GM21528 (cell line): ENCODE measurements around the gene AAMP.
"Not testable (repeated sequence)": the region's sequence is repeated elsewhere in the genome, so short reads cannot be mapped to it uniquely, and the experiment has no call there.

ENCODE experiments used
- ATAC-seq: cut with Tn5 transposase; IDR thresholded peaks from one replicate; pipeline ENCODE4 v1.9.1; 2021; ENCODE audit warnings: mild to moderate bottlenecking, moderate library complexity; ENCODE audit not compliant: unreplicated experiment, low FRiP score

AAMP gene

GRCh38 chr2:218269900-218270720 lies at the start of gene AAMP, which contains the start of gene PNKD:
Gene AAMP, minus strand, starts transcription at chr2:218270137. Its CDS starts 51 bp downstream, at chr2:218270086.
Gene PNKD, plus strand, starts transcription at chr2:218270519. Its CDS starts 17 bp downstream, at chr2:218270536.
- ATAC-seq = peak; percentile 88

GRCh38 chr2:218318241-218318640 lies 48.3 kb upstream of the AAMP start:
- no peak for ATAC-seq

GRCh38 chr2:218317835-218318234 lies 47.9 kb upstream of the AAMP start:
- no peak for ATAC-seq

GRCh38 chr2:218317303-218317630 lies 47.3 kb upstream of the AAMP start:
- no peak for ATAC-seq

- ATAC-seq = no peak
These were observed 45.5 kb upstream of the AAMP start for GRCh38 chr2:218315397-218315796.

- not testable (repeated sequence) for ATAC-seq
These were observed 44.8 kb upstream of the AAMP start for GRCh38 chr2:218314764-218315163.

GRCh38 chr2:218313356-218313755 lies 43.4 kb upstream of the AAMP start:
- ATAC-seq = no peak

GRCh38 chr2:218312267-218312756 lies 42.4 kb upstream of the AAMP start:
- no peak for ATAC-seq

GRCh38 chr2:218311541-218312266 lies 41.8 kb upstream of the AAMP start:
- not testable (repeated sequence) for ATAC-seq

GRCh38 chr2:218310853-218311540 lies 41.1 kb upstream of the AAMP start:
- ATAC-seq = no peak

- ATAC-seq = no peak
These were observed 37.6 kb upstream of the AAMP start for GRCh38 chr2:218307415-218308090.

GRCh38 chr2:218306184-218306920 lies 36.4 kb upstream of the AAMP start:
- ATAC-seq = no peak

- ATAC-seq = no peak
These were observed 35.4 kb upstream of the AAMP start for GRCh38 chr2:218305383-218305782.

- peak; percentile 87 for ATAC-seq
These were observed 31.4 kb upstream of the AAMP start for GRCh38 chr2:218301176-218301819.

GRCh38 chr2:218300141-218300540 lies 30.2 kb upstream of the AAMP start:
- ATAC-seq = no peak

GRCh38 chr2:218298314-218298875 lies 28.5 kb upstream of the AAMP start:
- no peak for ATAC-seq

GRCh38 chr2:218296847-218297246 lies 26.9 kb upstream of the AAMP start:
- ATAC-seq = no peak

GRCh38 chr2:218296200-218296599 lies 26.3 kb upstream of the AAMP start:
- ATAC-seq = no peak

GRCh38 chr2:218295029-218295428 lies 25.1 kb upstream of the AAMP start:
- no peak for ATAC-seq
